ENCODE results near the gene CPSF4.

The CPSF4 gene

GRCh38 chr7:99478464-99479440 lies 40.0 kb downstream of the CPSF4 start:
- H3K27ac ChIP-seq = no peak overlapping the region
- H3K36me3 ChIP-seq = peaks cover 0 to 40% (median 10%) of the 10 kb centered on the region in 3 donors
- TF ChIP-seq CTCF (IDR thresholded peaks at IDR 0.05) = no peak
- DNase-seq = no peak
- no peaks in the 10 kb centered on the region for H3K9me3 ChIP-seq
- no peaks in the 10 kb centered on the region for H3K27me3 ChIP-seq
- peaks cover 0 to 4% (median 3%) of the 10 kb centered on the region in 4 donors for H3K4me1 ChIP-seq
- no peak overlapping the region for H3K4me3 ChIP-seq
- intact Hi-C loops (cut with DNase I; ENCODE audit: low total_unique reads) = no loop called here

DNA sequence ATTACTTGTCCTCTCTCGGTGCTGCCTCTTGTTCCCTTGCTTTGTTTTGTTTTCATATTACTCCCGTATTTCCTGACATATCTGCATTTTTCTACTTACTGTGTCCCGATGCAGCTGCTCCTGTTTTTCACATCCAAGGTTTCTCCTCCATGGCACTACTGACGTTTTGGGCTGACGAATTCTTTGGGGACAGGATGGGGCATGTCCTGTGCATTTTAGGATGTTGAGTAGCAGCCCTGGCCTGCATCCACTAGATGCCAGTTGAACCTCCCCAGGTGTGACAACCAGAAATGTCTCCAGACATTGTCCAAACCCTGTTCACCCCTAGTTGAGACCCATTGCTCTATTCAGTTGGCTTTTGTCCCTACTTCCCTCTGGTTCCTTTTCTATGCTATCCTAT lies 46.4 kb downstream of the CPSF4 start:
- no peaks in the 10 kb centered on the region for H3K27me3 ChIP-seq
- no peaks in the 10 kb centered on the region for H3K9me3 ChIP-seq
- no peak overlapping the region for H3K4me3 ChIP-seq
- intact Hi-C loops (cut with DNase I; ENCODE audit: low total_unique reads) = no loop called here
- no peak for DNase-seq
- TF ChIP-seq CTCF (IDR thresholded peaks at IDR 0.05) = no peak
- H3K4me1 ChIP-seq = no peaks in the 10 kb centered on the region
- H3K27ac ChIP-seq = no peak overlapping the region
- peaks cover 0 to 47% (median 16%) of the 10 kb centered on the region in 3 donors for H3K36me3 ChIP-seq

DNA sequence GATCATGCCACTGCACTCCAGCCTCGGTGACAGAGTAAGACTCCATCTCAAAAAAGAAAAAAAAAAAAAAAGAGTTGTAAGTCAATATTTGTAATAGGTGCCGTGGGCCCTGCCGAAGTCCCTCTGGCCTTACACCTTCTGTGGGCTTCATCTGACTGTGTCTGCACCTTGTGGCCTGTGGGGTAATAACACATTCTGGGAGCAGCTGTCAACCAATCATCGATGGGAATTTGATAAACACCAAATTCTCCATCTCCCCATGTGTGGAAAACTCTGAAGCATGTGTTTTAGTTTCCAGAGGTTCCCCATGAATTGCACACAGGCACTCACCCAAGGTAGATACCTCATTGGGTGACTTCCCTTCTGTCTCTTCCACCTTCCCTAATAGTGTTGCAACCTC lies 50.5 kb downstream of the CPSF4 start:
- TF ChIP-seq CTCF (IDR thresholded peaks at IDR 0.05) = no peak
- no peak overlapping the region for H3K27ac ChIP-seq
- peaks cover 0 to 12% (median 12%) of the 10 kb centered on the region in 3 donors for H3K9me3 ChIP-seq
- H3K4me1 ChIP-seq = no peaks in the 10 kb centered on the region
- no peak overlapping the region for H3K4me3 ChIP-seq
- intact Hi-C loops (cut with DNase I; ENCODE audit: low total_unique reads) = no loop called here
- DNase-seq = no peak
- H3K36me3 ChIP-seq = peaks cover 24 to 54% (median 30%) of the 10 kb centered on the region in 3 donors
- H3K27me3 ChIP-seq = no peaks in the 10 kb centered on the region

DNA sequence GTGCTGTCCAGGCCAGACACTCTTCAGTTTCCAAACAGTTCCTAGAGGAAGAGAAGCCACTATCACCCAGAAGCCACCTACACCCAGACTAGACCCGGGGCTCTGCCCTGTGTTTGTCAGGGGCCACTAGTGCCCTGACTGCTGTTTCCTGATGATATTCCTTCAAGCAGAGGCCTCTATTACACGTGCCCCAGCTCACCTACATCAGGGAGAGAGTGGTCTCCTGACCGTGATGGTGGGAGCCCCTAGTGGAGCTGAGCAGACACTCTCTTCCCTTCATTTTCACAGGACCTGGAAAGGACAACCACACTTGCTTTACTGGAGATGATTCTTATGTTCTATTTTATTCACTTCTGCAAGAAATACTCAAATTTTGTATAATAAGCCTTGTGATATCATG lies 52.1 kb downstream of the CPSF4 start:
- H3K36me3 ChIP-seq = peaks cover 39 to 57% (median 40%) of the 10 kb centered on the region in 3 donors
- H3K9me3 ChIP-seq = peaks cover 0 to 22% (median 20%) of the 10 kb centered on the region in 3 donors
- no peaks in the 10 kb centered on the region for H3K27me3 ChIP-seq
- DNase-seq = no peak
- no peak overlapping the region for H3K27ac ChIP-seq
- no peak overlapping the region for H3K4me3 ChIP-seq
- intact Hi-C loops (cut with DNase I; ENCODE audit: low total_unique reads) = no loop called here
- no peak for TF ChIP-seq CTCF (IDR thresholded peaks at IDR 0.05)
- H3K4me1 ChIP-seq = no peaks in the 10 kb centered on the region

DNA sequence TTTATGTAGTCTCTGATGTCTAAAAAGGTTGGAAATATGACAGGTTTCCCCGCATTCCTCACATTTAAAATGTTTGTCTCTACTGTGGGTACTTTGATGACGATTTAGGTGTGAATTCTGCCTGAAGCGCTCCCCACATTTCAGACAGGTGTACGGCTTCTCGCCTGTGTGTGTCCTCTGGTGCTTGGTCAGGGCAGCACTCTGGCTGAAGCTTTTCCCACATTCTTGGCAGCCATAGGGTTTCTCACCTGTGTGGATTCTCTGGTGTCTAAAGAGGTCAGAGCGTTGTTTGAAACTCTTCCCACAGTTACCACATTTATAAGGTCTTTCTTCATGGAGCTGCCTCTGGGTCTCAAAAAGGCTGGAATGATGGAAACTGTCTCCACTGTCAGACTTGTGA lies 55.1 kb downstream of the CPSF4 start:
- no peak for TF ChIP-seq CTCF (IDR thresholded peaks at IDR 0.05)
- intact Hi-C loops (cut with DNase I; ENCODE audit: low total_unique reads) = no loop called here
- Histone ChIP-seq H3K27ac (no peak overlapping the region), H3K4me1 (peaks cover 0 to 17% (median 16%) of the 10 kb centered on the region in 4 donors), H3K9me3 (peaks cover 0 to 22% (median 20%) of the 10 kb centered on the region in 3 donors), H3K36me3 (peaks cover 49 to 75% (median 66%) of the 10 kb centered on the region in 3 donors), H3K27me3 (no peaks in the 10 kb centered on the region), H3K4me3 (no peak overlapping the region)
- DNase-seq = no peak

Data from tibial artery (tissue), 4 donors.